Pancreas (tissue), 10 donors: ENCODE results near the gene MAB21L1. TPM values are rescaled to one million over a fixed set of nuclear protein-coding genes. Genes with fewer than 3 reads are reported as not detected.
A peak's percentile ranks its signal among the peaks of the same experiment; 100 is the strongest.

Experiments
- ATAC-seq, 4 donors: fragments of 200-7000 bp; cut with Tn5 transposase; one replicate each; pipeline versions ENCODE4 v1.8.0 to v1.9.1; 2020; ENCODE audit warnings: mild to moderate bottlenecking in 4 of 4, moderate library complexity in 4 of 4
- DNase-seq, 6 donors: peaks; one replicate each; pipeline ENCODE4 v3.0.0-alpha.2; 2020
- FAIRE-seq: peaks from 2 replicates; lab custom pipeline; 2012; peaks lifted over from hg19 to GRCh38; lab: Jason Lieb, UNC
- H3K27ac ChIP-seq, 4 donors: fragments of 200-600 bp; sonication (generic); 1 replicate in 3 of 4; 2 replicates in 1 of 4; pipeline versions ENCODE4 v1.5.0 to v1.8.0; 2020
- H3K27me3 ChIP-seq, 4 donors: fragments of 200-600 bp; one replicate each; pipeline ENCODE4 v1.8.0; 2021
- H3K36me3 ChIP-seq, 3 donors: fragments of 200-600 bp; sonication (generic) in 1 of 3; one replicate each; pipeline versions ENCODE4 v1.5.0 to v1.8.0; 2020 to 2021
- H3K4me1 ChIP-seq, 3 donors: fragments of 200-600 bp; one replicate each; pipeline ENCODE4 v1.8.0; 2021
- H3K4me3 ChIP-seq, 4 donors: fragments of 200-600 bp; sonication (generic) in 2 of 4; one replicate each; pipeline versions ENCODE4 v1.5.0 to v1.8.0; 2020 to 2021
- H3K9me3 ChIP-seq, 4 donors: fragments of 200-600 bp; one replicate each; pipeline ENCODE4 v1.8.0; 2021
- WGBS, 2 donors: extraction: QIAGEN DNeasy Blood & Tissue Kit; methylation state at CpG; one replicate each; pipeline ENCODE4 v1.1.7; 2013; 5-methylcytosine and 5-hydroxymethylcytosine counted together
- intact Hi-C, 3 donors: fragments of 100-400 bp; cut with DNase I; formaldehyde crosslinking; loops; one replicate each; pipeline versions ENCODE4 v1.11.1 to v1.14.2; 2022
- polyA plus RNA-seq, 2 donors: library from polyadenylated mRNA; stranded (reverse); fragments of 200-250 nt; gene quantifications; one replicate each; pipeline ENCODE4 v1.2.3, GENCODE V29; 2013
- total RNA-seq, 6 donors: library from RNA; stranded (reverse); fragmentation: NEBNext Ultra II Directional in 4 of 6; extraction: Animal tissue kit (Norgen Biotek cat#: 25700) in 4 of 6; gene quantifications; one replicate each; pipeline versions ENCODE4 v1.2.1 to v1.2.4, GENCODE V29; 2021 to 2023
- TF ChIP-seq, protein P1 (sequence below), 4 donors: fragments of 200-600 bp; sonication (generic) in 3 of 4; IDR thresholded peaks; one replicate each; pipeline versions ENCODE4 v1.5.0 to v1.8.0; 2021; ENCODE audit warnings: antibody characterized with exemption in 4 of 4
- donor health status: healthy with polysubstance abuse.
- donor health status: DM: no; HTN: no; CAD: no; lungs with moderate emphysema.
- donor health status: DM: no; HTN: no; CAD: no.
- donor health status: control.
- donor health status: control.
- donor health status: Bipolar disorder and iron deficiency.
- donor health status: DM: yes; HTN: yes; CAD: no.
- donor health status: DM: no; HTN: no; CAD: no.
- donor health status: DM: no; HTN: no; CAD: no.
- donor health status: DM: yes; HTN: yes; CAD: no.

The MAB21L1 gene
- total and polyA plus RNA-seq, 8 donors: 0.09 to 0.26 (median 0.13) TPM; not detected in 4

DNA sequence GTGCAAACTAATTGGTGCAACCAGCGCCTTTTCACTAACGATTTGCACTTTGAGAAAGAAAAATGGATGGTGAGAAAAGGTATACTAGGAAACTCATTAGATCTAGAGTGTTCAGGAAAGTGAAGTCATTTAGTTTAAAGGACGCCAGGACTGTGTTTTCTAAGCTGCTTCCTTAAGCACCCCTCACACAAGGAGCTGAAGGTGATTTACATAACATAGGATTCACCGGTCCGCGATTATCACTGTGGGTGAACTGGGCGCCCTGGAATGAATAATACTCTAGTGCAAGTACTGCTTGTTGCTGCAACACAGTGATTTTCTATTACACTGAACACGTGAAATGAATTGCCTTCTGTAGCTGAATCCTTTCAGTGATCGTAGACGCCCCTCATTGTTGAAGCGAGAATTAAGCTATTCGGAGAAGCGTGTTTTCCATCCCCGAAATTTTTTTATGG lies 2.6 kb upstream of the MAB21L1 start:
- 89 to 91% methylated on average over 14 of the region's 14 CpGs for WGBS, 2 donors
- FAIRE-seq: no peak
- Histone ChIP-seq H3K9me3 (no peaks in the 10 kb centered on the region), H3K27me3 (peaks cover 0 to 4% (median 0%) of the 10 kb centered on the region in 4 donors), H3K4me1 (no peaks in the 10 kb centered on the region), H3K27ac (no peak overlapping the region), H3K36me3 (no peaks in the 10 kb centered on the region), H3K4me3 (no peak overlapping the region)
- TF ChIP-seq, protein P1, sequence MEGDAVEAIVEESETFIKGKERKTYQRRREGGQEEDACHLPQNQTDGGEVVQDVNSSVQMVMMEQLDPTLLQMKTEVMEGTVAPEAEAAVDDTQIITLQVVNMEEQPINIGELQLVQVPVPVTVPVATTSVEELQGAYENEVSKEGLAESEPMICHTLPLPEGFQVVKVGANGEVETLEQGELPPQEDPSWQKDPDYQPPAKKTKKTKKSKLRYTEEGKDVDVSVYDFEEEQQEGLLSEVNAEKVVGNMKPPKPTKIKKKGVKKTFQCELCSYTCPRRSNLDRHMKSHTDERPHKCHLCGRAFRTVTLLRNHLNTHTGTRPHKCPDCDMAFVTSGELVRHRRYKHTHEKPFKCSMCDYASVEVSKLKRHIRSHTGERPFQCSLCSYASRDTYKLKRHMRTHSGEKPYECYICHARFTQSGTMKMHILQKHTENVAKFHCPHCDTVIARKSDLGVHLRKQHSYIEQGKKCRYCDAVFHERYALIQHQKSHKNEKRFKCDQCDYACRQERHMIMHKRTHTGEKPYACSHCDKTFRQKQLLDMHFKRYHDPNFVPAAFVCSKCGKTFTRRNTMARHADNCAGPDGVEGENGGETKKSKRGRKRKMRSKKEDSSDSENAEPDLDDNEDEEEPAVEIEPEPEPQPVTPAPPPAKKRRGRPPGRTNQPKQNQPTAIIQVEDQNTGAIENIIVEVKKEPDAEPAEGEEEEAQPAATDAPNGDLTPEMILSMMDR (IDR thresholded peaks at IDR 0.05): no peak
- intact Hi-C loops: no loop called here
- DNase-seq: no peak
- ATAC-seq: no peak

DNA sequence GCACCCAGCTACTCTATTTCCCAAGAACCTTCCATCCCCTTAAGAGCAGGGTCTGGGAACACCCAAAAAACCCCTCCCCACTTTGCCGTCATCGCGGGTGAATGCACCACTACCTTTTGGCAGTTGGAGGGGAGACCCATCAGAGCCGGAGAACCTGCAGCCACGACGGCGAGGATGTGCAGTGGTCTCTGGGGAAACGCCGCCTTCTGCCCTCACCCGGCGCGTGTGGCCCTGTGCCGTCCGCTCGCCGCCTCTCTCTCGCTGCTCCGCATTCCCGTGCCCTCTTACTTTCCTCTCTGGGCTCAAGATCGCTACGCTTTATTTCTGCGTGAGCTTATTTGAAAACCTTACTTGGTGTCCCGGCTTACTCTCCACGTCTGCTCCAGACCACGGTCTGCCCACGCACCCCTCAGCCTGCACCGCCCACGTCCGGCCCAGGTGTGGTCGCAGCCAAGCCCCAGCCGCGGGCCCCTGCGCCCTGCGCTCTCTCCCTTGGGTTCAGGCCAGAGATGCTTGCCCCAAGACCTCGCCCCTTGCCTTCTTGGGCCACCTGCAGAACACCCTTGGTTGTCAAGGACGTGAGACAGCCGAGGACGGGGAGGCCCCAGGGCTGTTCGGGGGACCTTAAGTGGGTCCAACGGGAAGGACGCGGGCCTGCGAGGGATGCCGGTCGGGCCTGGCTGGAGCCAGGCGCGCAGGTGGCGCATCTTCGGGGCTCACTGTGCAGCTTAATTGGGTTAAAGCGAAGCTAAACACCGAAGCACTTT lies 2.0 kb upstream of the MAB21L1 start:
- Histone ChIP-seq H3K4me1 (no peaks in the 10 kb centered on the region), H3K27me3 (peaks cover 0 to 4% (median 0%) of the 10 kb centered on the region in 4 donors), H3K4me3 (no peak overlapping the region), H3K36me3 (no peaks in the 10 kb centered on the region), H3K9me3 (no peaks in the 10 kb centered on the region), H3K27ac (no peak overlapping the region)
- DNase-seq (peak in 1 of 6 donors; percentile 47), ATAC-seq (no peak), FAIRE-seq (no peak)
- TF ChIP-seq, protein P1 (IDR thresholded peaks at IDR 0.05): no peak
- WGBS, 2 donors: 73 to 77% methylated on average over 51 of the region's 51 CpGs
- intact Hi-C loops: no loop called here

- DNase-seq: no peak
Observed at GRCh38 chr13:35477386-35477946, 977 bp upstream of the MAB21L1 start.

DNA sequence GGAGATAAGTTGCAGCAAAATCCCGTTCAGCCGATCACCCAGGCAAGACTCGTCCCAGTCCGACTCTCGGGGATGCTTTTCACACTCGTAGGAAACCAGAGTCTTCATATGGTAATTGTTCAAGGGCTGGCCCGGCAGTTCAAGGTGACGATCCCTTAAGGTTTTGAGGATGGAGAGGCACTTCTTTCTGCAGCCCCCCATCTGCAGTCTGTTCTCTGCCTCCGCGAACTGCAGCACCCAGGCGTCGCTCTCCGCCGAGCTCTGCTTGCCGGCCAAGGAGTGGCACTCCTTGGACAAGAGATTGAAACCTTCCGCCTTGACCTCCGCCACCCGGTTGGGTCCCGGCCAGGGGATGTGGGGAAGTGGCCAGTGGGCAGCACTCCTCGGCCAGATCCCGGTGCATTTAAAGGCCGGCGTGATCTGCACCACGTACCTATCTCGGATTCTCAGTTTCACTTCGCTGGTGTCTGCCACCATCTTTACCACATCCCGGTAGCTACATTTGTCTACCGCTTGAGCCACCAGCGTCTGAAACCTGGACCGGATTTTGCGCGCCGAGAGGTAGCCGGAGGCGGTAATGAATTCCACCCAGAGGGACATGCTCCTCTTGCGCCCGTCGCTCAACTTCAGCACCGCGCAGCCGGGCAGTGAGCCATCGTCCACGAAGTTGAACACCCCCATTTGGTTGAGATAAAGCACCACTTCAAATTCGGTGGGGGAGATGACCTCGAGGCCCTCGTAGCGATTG lies 1.1 kb downstream of the MAB21L1 start:
- Histone ChIP-seq H3K36me3 (no peaks in the 10 kb centered on the region), H3K27me3 (no peaks in the 10 kb centered on the region), H3K9me3 (no peaks in the 10 kb centered on the region), H3K27ac (no peak overlapping the region), H3K4me1 (no peaks in the 10 kb centered on the region), H3K4me3 (peak overlapping the region in 1 of 4 donors; percentile 22)
- no peak for FAIRE-seq
- peak in 1 of 6 donors; percentile 51 for DNase-seq
- intact Hi-C loops: no loop called here
- ATAC-seq: peak in 1 of 4 donors; percentile 38
- TF ChIP-seq, protein P1 (IDR thresholded peaks at IDR 0.05): no peak
- 72 to 73% methylated on average over 47 of the region's 47 CpGs for WGBS, 2 donors

More at GRCh38 chr13:35477386-35477946, 977 bp upstream of the MAB21L1 start:
- intact Hi-C loops: no loop called here
- TF ChIP-seq, protein P1 (IDR thresholded peaks at IDR 0.05): no peak
- FAIRE-seq (no peak), ATAC-seq (no peak)
- Histone ChIP-seq H3K27me3 (peaks cover 0 to 3% (median 0%) of the 10 kb centered on the region in 4 donors), H3K36me3 (no peaks in the 10 kb centered on the region), H3K9me3 (no peaks in the 10 kb centered on the region), H3K27ac (no peak overlapping the region), H3K4me1 (no peaks in the 10 kb centered on the region), H3K4me3 (no peak overlapping the region)
- 81% methylated on average over 5 of the region's 5 CpGs for WGBS, 2 donors
